WTC11 (cell line): Measurements from ENCODE around the gene PPTC7. TPM values are rescaled to one million over a fixed set of nuclear protein-coding genes. Genes with fewer than 3 reads are reported as not detected.

Source experiments
- ATAC-seq: fragments of 200-7000 bp; cut with Tn5 transposase; 2 replicates; pipeline ENCODE4 v1.10.0; 2021; ENCODE audit warnings: mild to moderate bottlenecking, moderate library complexity
- CTCF ChIA-PET: fragments of 300-600 bp; sonication (Branson Sonifier 250); formaldehyde crosslinking; loops from one replicate; lab custom pipeline; 2021; ENCODE audit warnings: antibody characterized with exemption; lab: Charles Lee
- POLR2A ChIA-PET: fragments of 350-600 bp; sonication (Branson Sonifier 250); formaldehyde crosslinking; loops from one replicate; lab custom pipeline; 2021; ENCODE audit warnings: antibody characterized with exemption; lab: Charles Lee
- DNase-seq: peaks from one replicate; pipeline ENCODE4 v3.0.0; 2021; ENCODE audit warnings: low spot score
- H3K27ac Mint-ChIP-seq: 2 replicates; pipeline ENCODE4 v1.8.0; 2021; ENCODE audit warnings: mixed read lengths
- H3K27me3 Mint-ChIP-seq: 2 replicates; pipeline ENCODE4 v1.8.0; 2021; ENCODE audit warnings: low read depth, mild to moderate bottlenecking, moderate library complexity, mixed read lengths
- H3K36me3 Mint-ChIP-seq: 2 replicates; pipeline ENCODE4 v1.8.0; 2021; ENCODE audit warnings: mixed read lengths
- H3K4me1 Mint-ChIP-seq: 2 replicates; pipeline ENCODE4 v1.8.0; 2022; ENCODE audit warnings: mixed read lengths
- H3K4me3 Mint-ChIP-seq: 2 replicates; pipeline ENCODE4 v1.8.0; 2021; ENCODE audit warnings: mild to moderate bottlenecking, moderate library complexity, mixed read lengths
- H3K9me3 Mint-ChIP-seq: 2 replicates; pipeline ENCODE4 v1.8.0; 2021; ENCODE audit warnings: mixed read lengths
- ATF3 ChIP-seq: sonication (generic); formaldehyde crosslinking; conservative IDR thresholded peaks from 2 replicates; pipeline ENCODE4 v1.8.1; 2022; ENCODE audit warnings: mild to moderate bottlenecking, missing genetic modification reagents
- CBFB ChIP-seq: sonication (generic); formaldehyde crosslinking; IDR thresholded peaks from 2 replicates; pipeline ENCODE4 v1.8.1; 2022; ENCODE audit warnings: mild to moderate bottlenecking, low read depth, missing genetic modification reagents
- CDX4 ChIP-seq: fragments of 250-450 bp; sonication (Bioruptor Pico); IDR thresholded peaks from 2 replicates; pipeline ENCODE4 v1.9.0; 2021; ENCODE audit warnings: moderate library complexity, mild to moderate bottlenecking, inconsistent platforms, borderline replicate concordance
- CREB1 ChIP-seq: sonication (generic); formaldehyde crosslinking; IDR thresholded peaks from 2 replicates; pipeline ENCODE4 v1.8.0; 2023; ENCODE audit warnings: mild to moderate bottlenecking, missing genetic modification reagents
- ELF4 ChIP-seq: sonication (generic); formaldehyde crosslinking; IDR thresholded peaks from 2 replicates; pipeline ENCODE4 v1.8.1; 2022; ENCODE audit warnings: low read depth, mild to moderate bottlenecking, moderate library complexity, missing genetic modification reagents
- IRF1 ChIP-seq: sonication (generic); formaldehyde crosslinking; IDR thresholded peaks from 2 replicates; pipeline ENCODE4 v1.8.0; 2023; ENCODE audit warnings: missing genetic modification reagents
- KAT7 ChIP-seq: sonication (generic); formaldehyde crosslinking; IDR thresholded peaks from 2 replicates; pipeline ENCODE4 v1.8.1; 2023; ENCODE audit warnings: missing genetic modification reagents, mild to moderate bottlenecking, borderline replicate concordance
- MXD4 ChIP-seq: fragments of 250-450 bp; sonication (Bioruptor Pico); IDR thresholded peaks from 2 replicates; pipeline ENCODE4 v1.8.0; 2021; ENCODE audit warnings: mild to moderate bottlenecking, moderate library complexity, borderline replicate concordance
- PRDM15 ChIP-seq: sonication (generic); formaldehyde crosslinking; IDR thresholded peaks from 2 replicates; pipeline ENCODE4 v1.8.0; 2022; ENCODE audit warnings: missing genetic modification reagents
- RORB ChIP-seq: fragments of 250-450 bp; sonication (Bioruptor Pico); IDR thresholded peaks from 2 replicates; pipeline ENCODE4 v1.9.0; 2021; ENCODE audit warnings: mild to moderate bottlenecking
- SOX15 ChIP-seq: fragments of 250-450 bp; sonication (Bioruptor Pico); IDR thresholded peaks from 2 replicates; pipeline ENCODE4 v1.9.0; 2021; ENCODE audit warnings: mild to moderate bottlenecking
- ZBTB21 ChIP-seq: sonication (generic); formaldehyde crosslinking; IDR thresholded peaks from 2 replicates; pipeline ENCODE4 v1.8.1; 2023; ENCODE audit warnings: mild to moderate bottlenecking, missing genetic modification reagents, borderline replicate concordance
- ZBTB43 ChIP-seq: sonication (generic); formaldehyde crosslinking; IDR thresholded peaks from 2 replicates; pipeline ENCODE4 v1.8.1; 2023; ENCODE audit warnings: mild to moderate bottlenecking, missing genetic modification reagents
- ZNF263 ChIP-seq: sonication (generic); formaldehyde crosslinking; IDR thresholded peaks from 2 replicates; pipeline ENCODE4 v1.8.1; 2022; ENCODE audit warnings: low read depth, mild to moderate bottlenecking, moderate library complexity, missing genetic modification reagents
- ZNF416 ChIP-seq: fragments of 250-450 bp; sonication (Bioruptor Pico); IDR thresholded peaks from 2 replicates; pipeline ENCODE4 v1.9.0; 2021; ENCODE audit warnings: mild to moderate bottlenecking, inconsistent platforms
- total RNA-seq: library from RNA; stranded (reverse); gene quantifications from 3 replicates; pipeline ENCODE4 v1.2.3, GENCODE V29; 2021

PPTC7 gene
- total RNA-seq, 1 experiment from 2014 or later = 15.6 TPM

GRCh38 chr12:110581931-110582275, 1.2 kb downstream of the PPTC7 start (continued):
- no peak for TF ChIP-seq CREB1 (CRISPR knock-in tag)

GRCh38 chr12:110579535-110580253, 3.4 kb downstream of the PPTC7 start:
- ATAC-seq = no peak
- Mint-ChIP-seq H3K36me3 (no peaks in the 10 kb centered on the region), H3K27me3 (no peaks in the 10 kb centered on the region), H3K4me3 (0 out of 2 replicates have a peak overlapping the region, but pooled peaks have one; percentile 10), H3K27ac (peak overlapping the region; percentile 75; the same call in 1 of the 2 replicates), H3K4me1 (peaks cover 49% of the 10 kb centered on the region), H3K9me3 (no peaks in the 10 kb centered on the region)
- TF ChIP-seq CDX4 (no peak), ZNF263 (CRISPR knock-in tag) (no peak), RORB (CRISPR knock-in tag) (no peak), KAT7 (CRISPR knock-in tag) (no peak), ZBTB43 (CRISPR knock-in tag) (no peak), ZBTB21 (CRISPR knock-in tag) (no peak), MXD4 (CRISPR knock-in tag) (no peak)
- no peak for DNase-seq
- ChIA-PET CTCF (interaction anchor here (0.7 to 1.4 kb wide), 4 partner anchors 21 to 111 kb away, joined by 3 to 4 read pairs (median 4); partner anchors contain the start of gene FAM216A), POLR2A (no interaction called here)

GRCh38 chr12:110578694-110579534, 4.2 kb downstream of the PPTC7 start:
- no peak for ATAC-seq
- Mint-ChIP-seq H3K27ac (peak overlapping the region; percentile 75; the same call in 1 of the 2 replicates), H3K36me3 (no peaks in the 10 kb centered on the region)

More at GRCh38 chr12:110578694-110579534, 4.2 kb downstream of the PPTC7 start:
- peaks cover 43% of the 10 kb centered on the region for H3K4me1 Mint-ChIP-seq
- no peak for DNase-seq
- ChIA-PET CTCF (interaction anchor here (0.7 to 1.4 kb wide), 4 partner anchors 21 to 110 kb away, joined by 3 to 4 read pairs (median 4); partner anchors contain the start of gene FAM216A), POLR2A (no interaction called here)
- peak overlapping the region; percentile 33 for H3K4me3 Mint-ChIP-seq
- H3K9me3 Mint-ChIP-seq = no peaks in the 10 kb centered on the region
- TF ChIP-seq PRDM15 (CRISPR knock-in tag) (no peak), ZNF416 (CRISPR knock-in tag) (no peak), IRF1 (CRISPR knock-in tag) (no peak), ELF4 (no peak), CBFB (CRISPR knock-in tag) (no peak), ATF3 (CRISPR knock-in tag) (no peak), SOX15 (CRISPR knock-in tag) (no peak)
- no peaks in the 10 kb centered on the region for H3K27me3 Mint-ChIP-seq
